ENCODE data around the gene POMGNT2.

The POMGNT2 gene

DNA sequence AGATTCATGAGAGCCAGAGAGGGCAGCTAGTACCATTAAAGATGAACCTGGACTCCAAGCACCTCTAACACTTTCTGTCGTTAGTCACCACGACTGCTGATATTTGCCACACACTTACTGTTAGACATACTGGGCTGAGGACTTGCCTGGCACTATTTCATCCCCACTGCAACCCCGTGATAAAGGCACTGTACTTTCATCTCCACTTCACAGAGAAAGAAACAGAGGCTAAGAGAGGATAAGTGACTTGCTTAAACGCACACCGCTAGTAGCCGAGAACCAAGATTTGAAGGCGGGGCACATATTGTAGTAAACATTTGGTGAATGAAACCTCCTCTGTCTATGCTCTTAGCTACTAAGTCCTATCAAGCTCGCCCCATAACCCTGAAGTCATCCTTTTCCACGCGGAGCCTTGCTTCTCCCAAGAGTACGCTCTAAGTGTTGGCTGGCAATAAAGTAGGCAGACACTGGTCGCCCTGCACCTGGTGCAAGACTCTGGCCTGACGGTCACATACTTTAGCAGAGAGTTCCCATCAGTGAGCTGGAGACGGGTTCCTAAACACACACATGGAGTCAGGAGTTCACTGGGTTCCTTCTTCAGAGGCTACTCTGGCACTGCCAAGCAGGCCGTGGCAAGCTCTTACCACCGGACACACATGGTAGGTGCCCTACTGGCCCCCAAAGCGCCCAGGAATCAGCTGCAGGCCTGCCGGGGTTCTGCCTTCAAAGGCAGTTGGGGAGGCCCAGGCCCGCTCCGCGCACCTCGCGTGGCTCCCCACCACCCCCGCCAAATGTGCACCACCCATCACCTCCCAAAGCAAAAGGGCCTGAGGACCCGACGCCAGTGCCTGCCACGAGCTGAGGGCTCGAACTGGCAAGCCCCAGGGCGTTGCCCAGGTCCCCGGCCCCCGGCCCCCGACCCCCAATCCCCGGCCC, 951 bp downstream of the POMGNT2 start:
- TF ChIP-seq, protein P1, sequence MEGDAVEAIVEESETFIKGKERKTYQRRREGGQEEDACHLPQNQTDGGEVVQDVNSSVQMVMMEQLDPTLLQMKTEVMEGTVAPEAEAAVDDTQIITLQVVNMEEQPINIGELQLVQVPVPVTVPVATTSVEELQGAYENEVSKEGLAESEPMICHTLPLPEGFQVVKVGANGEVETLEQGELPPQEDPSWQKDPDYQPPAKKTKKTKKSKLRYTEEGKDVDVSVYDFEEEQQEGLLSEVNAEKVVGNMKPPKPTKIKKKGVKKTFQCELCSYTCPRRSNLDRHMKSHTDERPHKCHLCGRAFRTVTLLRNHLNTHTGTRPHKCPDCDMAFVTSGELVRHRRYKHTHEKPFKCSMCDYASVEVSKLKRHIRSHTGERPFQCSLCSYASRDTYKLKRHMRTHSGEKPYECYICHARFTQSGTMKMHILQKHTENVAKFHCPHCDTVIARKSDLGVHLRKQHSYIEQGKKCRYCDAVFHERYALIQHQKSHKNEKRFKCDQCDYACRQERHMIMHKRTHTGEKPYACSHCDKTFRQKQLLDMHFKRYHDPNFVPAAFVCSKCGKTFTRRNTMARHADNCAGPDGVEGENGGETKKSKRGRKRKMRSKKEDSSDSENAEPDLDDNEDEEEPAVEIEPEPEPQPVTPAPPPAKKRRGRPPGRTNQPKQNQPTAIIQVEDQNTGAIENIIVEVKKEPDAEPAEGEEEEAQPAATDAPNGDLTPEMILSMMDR (IDR thresholded peaks at IDR 0.05; ENCODE audit: low read depth, low read length, missing control alignments), result no peak
- peak overlapping the region; percentile 69 for H3K4me3 ChIP-seq (replicated peaks; ENCODE audit: low read depth, low read length)
- no peak for DNase-seq (ENCODE audit: extremely low read depth, low read depth)

DNA sequence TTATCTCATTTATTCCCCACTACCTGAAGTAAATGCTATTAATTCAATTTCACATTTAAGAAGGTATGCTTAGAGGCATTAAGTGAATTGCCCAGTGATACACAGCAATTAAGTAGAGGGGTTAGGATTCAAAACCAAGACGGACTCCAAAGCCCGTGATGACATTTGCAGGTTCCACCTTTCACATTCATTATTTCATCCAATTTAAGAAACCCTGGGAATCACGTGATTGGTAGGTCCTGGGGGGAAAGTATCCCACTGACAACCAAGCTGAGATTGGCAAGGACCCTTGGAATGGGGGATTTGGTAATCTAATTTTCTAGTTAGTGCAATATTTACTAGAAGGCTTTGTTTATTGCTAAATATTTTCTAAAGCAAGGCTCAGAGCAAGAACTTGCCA, 1.8 kb downstream of the POMGNT2 start:
- no peak for DNase-seq (ENCODE audit: extremely low read depth, low read depth)
- H3K4me3 ChIP-seq (replicated peaks; ENCODE audit: low read depth, low read length), result no peak overlapping the region
- TF ChIP-seq, protein P1 (IDR thresholded peaks at IDR 0.05; ENCODE audit: low read depth, low read length, missing control alignments), result no peak

DNA sequence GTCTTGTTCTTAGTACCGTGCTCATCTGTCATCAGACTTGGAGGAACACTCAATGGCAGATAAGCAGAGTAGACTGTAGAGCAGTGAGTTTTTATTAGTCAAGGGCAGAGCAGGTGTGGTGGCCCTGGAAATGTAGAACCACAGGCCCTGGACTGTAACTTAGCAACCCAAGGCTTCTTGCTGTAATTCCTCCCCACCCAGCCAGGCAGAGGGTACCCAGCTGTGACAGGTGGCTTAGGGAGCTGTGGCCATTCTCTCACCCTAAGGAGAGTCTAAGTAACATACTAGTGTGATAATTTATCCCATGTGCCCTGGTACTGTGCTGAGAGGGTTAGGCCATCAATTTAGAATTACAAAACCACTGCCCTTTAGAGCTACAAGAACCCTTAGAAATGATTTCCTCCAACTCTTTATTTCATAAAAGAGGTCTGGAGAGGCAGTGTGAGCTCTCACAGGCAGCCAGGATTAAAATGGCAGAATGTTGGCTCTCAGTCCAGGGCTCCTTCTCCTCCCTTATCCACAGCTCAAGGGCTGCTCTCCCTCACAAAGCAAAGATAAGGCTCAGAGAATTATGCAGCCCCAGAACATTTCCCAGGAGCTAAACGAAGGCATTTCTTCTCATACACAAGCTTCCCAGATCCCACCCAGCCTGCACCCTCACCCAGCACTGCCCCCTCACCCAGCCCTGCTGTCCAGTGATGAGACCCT, 3.0 kb downstream of the POMGNT2 start:
- no peak for DNase-seq (ENCODE audit: extremely low read depth, low read depth)
- TF ChIP-seq, protein P1 (IDR thresholded peaks at IDR 0.05; ENCODE audit: low read depth, low read length, missing control alignments), result no peak
- H3K4me3 ChIP-seq (replicated peaks; ENCODE audit: low read depth, low read length), result no peak overlapping the region

DNA sequence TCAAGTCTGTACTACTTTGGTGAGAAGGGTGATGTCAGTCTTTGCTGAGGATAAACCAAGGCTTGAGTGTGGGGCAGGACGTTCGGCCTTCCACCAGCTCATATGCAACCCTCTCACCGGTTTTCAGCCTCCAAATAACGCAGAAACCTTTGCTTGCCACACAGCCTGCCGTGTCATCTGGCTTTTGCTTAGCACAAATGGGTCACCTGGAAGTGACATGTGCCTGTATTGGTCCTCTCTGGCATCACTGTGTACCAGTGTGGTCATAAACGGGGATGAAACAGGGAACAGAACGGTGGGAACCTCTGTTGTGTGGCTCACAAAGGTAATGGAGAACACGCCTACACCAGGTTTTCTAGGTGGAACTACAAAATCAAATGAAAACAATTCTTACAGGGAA, 7.1 kb downstream of the POMGNT2 start:
- no peak overlapping the region for H3K4me3 ChIP-seq (replicated peaks; ENCODE audit: low read depth, low read length)
- TF ChIP-seq, protein P1 (IDR thresholded peaks at IDR 0.05; ENCODE audit: low read depth, low read length, missing control alignments), result no peak
- DNase-seq (ENCODE audit: extremely low read depth, low read depth), result no peak

DNA sequence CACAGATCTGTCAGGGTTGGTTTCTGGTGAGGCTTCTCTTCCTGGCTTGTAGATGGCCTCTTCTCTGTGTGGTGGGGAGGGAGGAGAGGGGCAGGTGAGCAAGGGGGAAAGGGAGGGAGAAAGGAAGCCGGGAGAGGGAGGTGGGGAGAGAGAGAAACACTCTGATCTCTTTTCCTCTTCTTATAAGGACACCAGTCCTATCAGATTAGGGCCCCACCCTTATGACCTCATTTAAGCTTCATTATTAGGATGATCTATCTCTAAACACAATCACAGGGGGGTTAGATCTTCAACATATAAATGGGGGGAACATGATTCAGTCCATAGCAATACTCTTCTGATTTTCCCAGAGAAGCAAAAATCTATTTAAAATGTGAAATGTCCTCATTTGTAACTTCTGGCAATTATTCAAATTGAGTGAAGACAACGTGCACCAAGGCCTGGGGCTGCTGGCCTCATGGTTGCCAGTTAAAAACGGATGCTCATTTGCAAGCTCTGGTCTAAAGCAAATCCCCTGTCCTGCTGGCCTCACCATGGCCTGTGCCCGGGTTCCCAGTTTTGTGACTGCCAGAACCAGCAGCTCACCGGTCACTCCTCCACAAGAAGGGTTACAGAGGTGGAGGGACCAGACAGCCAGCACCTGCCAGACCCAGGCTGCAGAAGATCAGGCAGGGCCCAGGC, 8.3 kb downstream of the POMGNT2 start:
- DNase-seq (ENCODE audit: extremely low read depth, low read depth), result no peak
- H3K4me3 ChIP-seq (replicated peaks; ENCODE audit: low read depth, low read length), result no peak overlapping the region
- TF ChIP-seq, protein P1 (IDR thresholded peaks at IDR 0.05; ENCODE audit: low read depth, low read length, missing control alignments), result no peak

DNA sequence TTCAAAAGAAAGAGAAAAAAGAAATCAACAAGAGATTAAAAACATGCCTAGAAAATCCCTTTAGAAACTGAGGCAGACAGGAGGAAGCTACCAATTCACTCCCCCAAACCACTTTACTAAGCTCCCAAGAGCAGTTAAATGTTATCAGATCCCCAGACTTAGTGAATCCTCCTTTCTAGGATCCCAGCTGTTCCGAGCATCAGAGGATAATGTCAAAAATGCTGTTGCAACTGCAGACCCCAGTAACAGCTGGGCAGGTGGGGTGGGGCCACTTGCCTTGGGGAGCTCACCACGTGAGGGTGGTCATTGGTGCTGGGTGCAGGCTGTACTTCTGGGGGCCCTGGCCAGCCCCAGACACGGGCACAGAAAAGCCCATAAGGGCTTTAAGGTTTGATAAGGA, 9.1 kb downstream of the POMGNT2 start:
- TF ChIP-seq, protein P1 (IDR thresholded peaks at IDR 0.05; ENCODE audit: low read depth, low read length, missing control alignments), result no peak

More for the DNA sequence above, 9.1 kb downstream of the POMGNT2 start:
- DNase-seq (ENCODE audit: extremely low read depth, low read depth), result no peak
- H3K4me3 ChIP-seq (replicated peaks; ENCODE audit: low read depth, low read length), result no peak overlapping the region
